GM12801 (cell line): ENCODE data around the gene KCNN3.

Source experiments
- CTCF ChIP-seq: IDR thresholded peaks from one replicate; pipeline ENCODE4 v1.5.1; 2011; ENCODE audit warnings: control low read depth; ENCODE audit not compliant: insufficient read length; ENCODE audit errors: extremely low read depth

Gene KCNN3

GRCh38 chr1:154742606-154743005 lies 127.5 kb downstream of the KCNN3 start:
- TF ChIP-seq CTCF: no peak

GRCh38 chr1:154741741-154742495 lies 128.2 kb downstream of the KCNN3 start:
- no peak for TF ChIP-seq CTCF

- no peak for TF ChIP-seq CTCF
Measured at GRCh38 chr1:154741327-154741726, 128.8 kb downstream of the KCNN3 start.

- TF ChIP-seq CTCF: no peak
Measured at GRCh38 chr1:154739654-154740053, 130.4 kb downstream of the KCNN3 start.

- TF ChIP-seq CTCF: no peak
Measured at GRCh38 chr1:154736841-154737240, 133.2 kb downstream of the KCNN3 start.

GRCh38 chr1:154735804-154736168 lies 134.3 kb downstream of the KCNN3 start:
- no peak for TF ChIP-seq CTCF

- TF ChIP-seq CTCF: no peak
Measured at GRCh38 chr1:154735061-154735803, 134.8 kb downstream of the KCNN3 start.
